ENCODE measurements around the gene FARP2. TPM values are rescaled to one million over a fixed set of nuclear protein-coding genes. Genes with fewer than 3 reads are reported as not detected.

Gene FARP2
- polyA plus RNA-seq, 1 donor = 30.5 TPM

GRCh38 chr2:241458687-241459086 lies 102.6 kb downstream of the FARP2 start:
- DNase-seq (ENCODE audit: low read depth) = no peak

- DNase-seq (ENCODE audit: low read depth) = no peak
Measured at GRCh38 chr2:241459520-241459919, 103.4 kb downstream of the FARP2 start.

- DNase-seq (ENCODE audit: low read depth) = no peak
Measured at GRCh38 chr2:241460631-241461030, 104.5 kb downstream of the FARP2 start.

- DNase-seq (ENCODE audit: low read depth) = no peak
Measured at GRCh38 chr2:241461693-241462677, 105.9 kb downstream of the FARP2 start.

- DNase-seq (ENCODE audit: low read depth) = no peak
Measured at GRCh38 chr2:241463276-241464135, 107.4 kb downstream of the FARP2 start.

- no peak for DNase-seq (ENCODE audit: low read depth)
Measured at GRCh38 chr2:241465543-241465942, 109.5 kb downstream of the FARP2 start.

GRCh38 chr2:241466230-241466629 lies 110.1 kb downstream of the FARP2 start:
- DNase-seq (ENCODE audit: low read depth) = no peak

- no peak for DNase-seq (ENCODE audit: low read depth)
Measured at GRCh38 chr2:241467777-241468475, 111.8 kb downstream of the FARP2 start.

- no peak for DNase-seq (ENCODE audit: low read depth)
Measured at GRCh38 chr2:241468476-241468781, 112.3 kb downstream of the FARP2 start.

GRCh38 chr2:241469746-241470145 lies 113.7 kb downstream of the FARP2 start:
- no peak for DNase-seq (ENCODE audit: low read depth)

GRCh38 chr2:241473399-241473798 lies 117.3 kb downstream of the FARP2 start:
- no peak for DNase-seq (ENCODE audit: low read depth)

- DNase-seq (ENCODE audit: low read depth) = no peak
Measured at GRCh38 chr2:241475267-241475666, 119.2 kb downstream of the FARP2 start.

GRCh38 chr2:241478166-241478565 lies 122.1 kb downstream of the FARP2 start:
- DNase-seq (ENCODE audit: low read depth) = no peak

- no peak for DNase-seq (ENCODE audit: low read depth)
Measured at GRCh38 chr2:241479026-241479898, 123.2 kb downstream of the FARP2 start.

- no peak for DNase-seq (ENCODE audit: low read depth)
Measured at GRCh38 chr2:241481687-241482086, 125.6 kb downstream of the FARP2 start.

- DNase-seq (ENCODE audit: low read depth) = no peak
Measured at GRCh38 chr2:241482126-241482955, 126.3 kb downstream of the FARP2 start.

- DNase-seq (ENCODE audit: low read depth) = no peak
Measured at GRCh38 chr2:241483305-241483704, 127.2 kb downstream of the FARP2 start.

- DNase-seq (ENCODE audit: low read depth) = no peak
Measured at GRCh38 chr2:241485172-241485911, 129.3 kb downstream of the FARP2 start.

- no peak for DNase-seq (ENCODE audit: low read depth)
Measured at GRCh38 chr2:241489088-241489487, 133.0 kb downstream of the FARP2 start.

Data from forelimb muscle (tissue), 1 donor.